WTC11 (cell line): Measurements from ENCODE around the gene KIF27. TPM values are rescaled to one million over a fixed set of nuclear protein-coding genes. Genes with fewer than 3 reads are reported as not detected.
A peak's percentile ranks its signal among the peaks of the same experiment; 100 is the strongest.

Experiments
- ATF1 ChIP-seq: sonication (generic); formaldehyde crosslinking; IDR thresholded peaks from 2 replicates; pipeline ENCODE4 v1.8.1; 2023; ENCODE audit warnings: mild to moderate bottlenecking, moderate library complexity, missing genetic modification reagents
- CREB1 ChIP-seq: sonication (generic); formaldehyde crosslinking; IDR thresholded peaks from 2 replicates; pipeline ENCODE4 v1.8.0; 2023; ENCODE audit warnings: mild to moderate bottlenecking, missing genetic modification reagents
- ELF4 ChIP-seq: sonication (generic); formaldehyde crosslinking; IDR thresholded peaks from 2 replicates; pipeline ENCODE4 v1.8.1; 2022; ENCODE audit warnings: low read depth, mild to moderate bottlenecking, moderate library complexity, missing genetic modification reagents
- EMX1 ChIP-seq: fragments of 250-450 bp; sonication (Bioruptor Pico); IDR thresholded peaks from 2 replicates; pipeline ENCODE4 v1.8.0; 2021; ENCODE audit warnings: mild to moderate bottlenecking
- FOXP1 ChIP-seq: sonication (generic); formaldehyde crosslinking; IDR thresholded peaks from 2 replicates; pipeline ENCODE4 v1.8.0; 2022; ENCODE audit warnings: missing genetic modification reagents, mild to moderate bottlenecking, moderate library complexity, borderline replicate concordance
- GRHL2 ChIP-seq: fragments of 250-450 bp; sonication (Bioruptor Pico); IDR thresholded peaks from 2 replicates; pipeline ENCODE4 v1.8.0; 2022; ENCODE audit warnings: mild to moderate bottlenecking, moderate library complexity; ENCODE audit not compliant: insufficient replicate concordance, severe bottlenecking
- IRF2 ChIP-seq: sonication (generic); formaldehyde crosslinking; IDR thresholded peaks from 2 replicates; pipeline ENCODE4 v1.8.0; 2022; ENCODE audit warnings: low read depth, missing genetic modification reagents, borderline replicate concordance
- NFATC4 ChIP-seq: fragments of 250-450 bp; sonication (Bioruptor Pico); IDR thresholded peaks from 2 replicates; pipeline ENCODE4 v1.9.0; 2021; ENCODE audit warnings: mild to moderate bottlenecking
- NR2C2 ChIP-seq: sonication (generic); formaldehyde crosslinking; IDR thresholded peaks from 2 replicates; pipeline ENCODE4 v1.8.0; 2022; ENCODE audit warnings: mild to moderate bottlenecking, missing genetic modification reagents
- RORB ChIP-seq: fragments of 250-450 bp; sonication (Bioruptor Pico); IDR thresholded peaks from 2 replicates; pipeline ENCODE4 v1.9.0; 2021; ENCODE audit warnings: mild to moderate bottlenecking
- SMAD3 ChIP-seq: sonication (generic); formaldehyde crosslinking; IDR thresholded peaks from 2 replicates; pipeline ENCODE4 v1.8.0; 2022; ENCODE audit warnings: missing genetic modification reagents, mild to moderate bottlenecking, borderline replicate concordance
- SOX15 ChIP-seq: fragments of 250-450 bp; sonication (Bioruptor Pico); IDR thresholded peaks from 2 replicates; pipeline ENCODE4 v1.9.0; 2021; ENCODE audit warnings: mild to moderate bottlenecking
- SP1 ChIP-seq: sonication (generic); formaldehyde crosslinking; conservative IDR thresholded peaks from 2 replicates; pipeline ENCODE4 v1.8.1; 2022; ENCODE audit warnings: missing genetic modification reagents
- TEAD4 ChIP-seq: sonication (generic); formaldehyde crosslinking; IDR thresholded peaks from 2 replicates; pipeline ENCODE4 v1.8.0; 2022; ENCODE audit warnings: mild to moderate bottlenecking, missing genetic modification reagents
- ZNF138 ChIP-seq: sonication (generic); formaldehyde crosslinking; conservative IDR thresholded peaks from 2 replicates; pipeline ENCODE4 v1.8.1; 2022; ENCODE audit warnings: mild to moderate bottlenecking, moderate library complexity, missing genetic modification reagents
- ZNF317 ChIP-seq: sonication (generic); formaldehyde crosslinking; IDR thresholded peaks from 2 replicates; pipeline ENCODE4 v1.8.1; 2023; ENCODE audit warnings: low read depth, mild to moderate bottlenecking, moderate library complexity, missing genetic modification reagents, borderline replicate concordance
- ZNF423 ChIP-seq: fragments of 250-450 bp; sonication (Bioruptor Pico); IDR thresholded peaks from 2 replicates; pipeline ENCODE4 v2.1.2; 2022; ENCODE audit warnings: mild to moderate bottlenecking, moderate library complexity
- total RNA-seq: library from RNA; stranded (reverse); gene quantifications from 3 replicates; pipeline ENCODE4 v1.2.3, GENCODE V29; 2021
- TF ChIP-seq, protein P1 (sequence below): sonication (generic); formaldehyde crosslinking; IDR thresholded peaks from 2 replicates; pipeline ENCODE4 v1.8.0; 2022; ENCODE audit warnings: mild to moderate bottlenecking, missing genetic modification reagents
- TF ChIP-seq, protein P2 (sequence below): sonication (generic); formaldehyde crosslinking; conservative IDR thresholded peaks from 2 replicates; pipeline ENCODE4 v1.8.1; 2022; ENCODE audit warnings: mild to moderate bottlenecking, missing genetic modification reagents
- TF ChIP-seq, protein P3 (sequence below): fragments of 250-450 bp; sonication (Bioruptor Pico); IDR thresholded peaks from 2 replicates; pipeline ENCODE4 v2.1.2; 2022; ENCODE audit warnings: mild to moderate bottlenecking, moderate library complexity
- TF ChIP-seq, protein P4 (sequence below): sonication (generic); formaldehyde crosslinking; IDR thresholded peaks from 2 replicates; pipeline ENCODE4 v1.8.0; 2022; ENCODE audit warnings: mild to moderate bottlenecking, missing genetic modification reagents
- TF ChIP-seq, protein P5 (sequence below): fragments of 250-450 bp; sonication (Bioruptor Pico); conservative IDR thresholded peaks from 2 replicates; pipeline ENCODE4 v1.9.0; 2021; ENCODE audit warnings: mild to moderate bottlenecking
- TF ChIP-seq, protein P6 (sequence below): sonication (generic); formaldehyde crosslinking; IDR thresholded peaks from 2 replicates; pipeline ENCODE4 v1.8.1; 2022; ENCODE audit warnings: mild to moderate bottlenecking, moderate library complexity, missing genetic modification reagents
- TF ChIP-seq, protein P7 (sequence below): sonication (generic); formaldehyde crosslinking; IDR thresholded peaks from 2 replicates; pipeline ENCODE4 v1.8.0; 2023; ENCODE audit warnings: missing genetic modification reagents, mild to moderate bottlenecking, borderline replicate concordance

KIF27 gene
- total RNA-seq, 1 experiment from 2014 or later = 3.9 TPM

DNA sequence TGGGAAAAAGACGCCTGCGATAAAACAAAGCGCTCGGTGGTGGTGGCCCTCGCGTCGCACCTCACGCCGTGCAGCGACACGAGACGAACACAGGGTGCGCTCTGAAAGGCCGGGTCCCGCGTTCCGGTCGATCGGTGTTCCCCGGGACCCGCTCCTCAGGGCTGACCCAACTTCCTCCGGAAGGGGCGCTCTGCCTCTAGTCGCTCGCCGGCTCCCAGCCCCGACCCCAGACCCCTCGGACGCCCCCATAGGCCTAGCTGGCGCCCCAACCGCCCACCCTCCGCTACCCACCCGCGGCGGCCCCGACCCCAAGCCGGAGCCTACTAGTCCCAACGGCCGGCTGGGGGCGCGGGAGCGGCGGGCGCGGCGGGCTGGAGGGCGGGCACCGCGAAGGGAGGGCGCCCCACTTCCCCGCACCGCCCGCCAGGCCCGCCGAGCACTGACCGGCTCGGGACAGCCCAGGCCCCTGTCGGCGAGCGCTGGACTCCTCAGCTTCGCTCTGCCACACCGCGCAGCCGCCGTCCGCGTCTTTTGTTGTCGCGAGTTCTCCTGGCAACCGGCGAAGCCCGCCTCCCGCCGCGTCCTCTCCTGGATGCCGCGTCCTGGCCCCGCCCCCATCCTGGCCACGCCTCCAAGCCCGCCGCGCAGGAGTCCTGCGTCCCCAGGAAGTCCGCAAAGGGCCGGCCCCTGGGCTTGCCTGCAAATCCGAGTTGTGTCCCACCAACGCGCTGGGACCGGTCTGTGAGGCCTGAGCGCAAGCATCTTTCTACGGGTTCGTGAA lies at the start of gene KIF27 (continued):
- TF ChIP-seq, protein P1, sequence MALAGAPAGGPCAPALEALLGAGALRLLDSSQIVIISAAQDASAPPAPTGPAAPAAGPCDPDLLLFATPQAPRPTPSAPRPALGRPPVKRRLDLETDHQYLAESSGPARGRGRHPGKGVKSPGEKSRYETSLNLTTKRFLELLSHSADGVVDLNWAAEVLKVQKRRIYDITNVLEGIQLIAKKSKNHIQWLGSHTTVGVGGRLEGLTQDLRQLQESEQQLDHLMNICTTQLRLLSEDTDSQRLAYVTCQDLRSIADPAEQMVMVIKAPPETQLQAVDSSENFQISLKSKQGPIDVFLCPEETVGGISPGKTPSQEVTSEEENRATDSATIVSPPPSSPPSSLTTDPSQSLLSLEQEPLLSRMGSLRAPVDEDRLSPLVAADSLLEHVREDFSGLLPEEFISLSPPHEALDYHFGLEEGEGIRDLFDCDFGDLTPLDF (CRISPR knock-in tag) = 0 out of 2 replicates have a peak, but pooled peaks have one; percentile 60
- TF ChIP-seq TEAD4 (CRISPR knock-in tag) (no peak), FOXP1 (peak; percentile 91), SOX15 (CRISPR knock-in tag) (no peak), ELF4 (CRISPR knock-in tag) (peak; percentile 77), ZNF423 (CRISPR knock-in tag) (no peak), SMAD3 (peak; percentile 86; the same call in 1 of the 2 replicates), NFATC4 (CRISPR knock-in tag) (peak; percentile 88; the same call in 1 of the 2 replicates), ATF1 (CRISPR knock-in tag) (no peak), GRHL2 (CRISPR knock-in tag) (no peak), ZNF138 (CRISPR knock-in tag) (0 out of 2 replicates have a peak, but pooled peaks have one; percentile 49), EMX1 (CRISPR knock-in tag) (peak; percentile 89; the same call in 1 of the 2 replicates), IRF2 (CRISPR knock-in tag) (0 out of 2 replicates have a peak, but pooled peaks have one; percentile 24), SP1 (CRISPR knock-in tag) (peak; percentile 77), RORB (CRISPR knock-in tag) (no peak), NR2C2 (CRISPR knock-in tag) (no peak), ZNF317 (CRISPR knock-in tag) (0 out of 2 replicates have a peak, but pooled peaks have one; percentile 16), CREB1 (CRISPR knock-in tag) (no peak)
- TF ChIP-seq, protein P2, sequence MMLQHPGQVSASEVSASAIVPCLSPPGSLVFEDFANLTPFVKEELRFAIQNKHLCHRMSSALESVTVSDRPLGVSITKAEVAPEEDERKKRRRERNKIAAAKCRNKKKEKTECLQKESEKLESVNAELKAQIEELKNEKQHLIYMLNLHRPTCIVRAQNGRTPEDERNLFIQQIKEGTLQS (CRISPR knock-in tag) = no peak; the same call in 1 of the 2 replicates
- TF ChIP-seq, protein P3, sequence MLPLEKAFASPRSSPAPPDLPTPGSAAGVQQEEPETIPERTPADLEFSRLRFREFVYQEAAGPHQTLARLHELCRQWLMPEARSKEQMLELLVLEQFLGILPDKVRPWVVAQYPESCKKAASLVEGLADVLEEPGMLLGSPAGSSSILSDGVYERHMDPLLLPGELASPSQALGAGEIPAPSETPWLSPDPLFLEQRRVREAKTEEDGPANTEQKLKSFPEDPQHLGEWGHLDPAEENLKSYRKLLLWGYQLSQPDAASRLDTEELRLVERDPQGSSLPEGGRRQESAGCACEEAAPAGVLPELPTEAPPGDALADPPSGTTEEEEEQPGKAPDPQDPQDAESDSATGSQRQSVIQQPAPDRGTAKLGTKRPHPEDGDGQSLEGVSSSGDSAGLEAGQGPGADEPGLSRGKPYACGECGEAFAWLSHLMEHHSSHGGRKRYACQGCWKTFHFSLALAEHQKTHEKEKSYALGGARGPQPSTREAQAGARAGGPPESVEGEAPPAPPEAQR (CRISPR knock-in tag) = no peak
- TF ChIP-seq, protein P4, sequence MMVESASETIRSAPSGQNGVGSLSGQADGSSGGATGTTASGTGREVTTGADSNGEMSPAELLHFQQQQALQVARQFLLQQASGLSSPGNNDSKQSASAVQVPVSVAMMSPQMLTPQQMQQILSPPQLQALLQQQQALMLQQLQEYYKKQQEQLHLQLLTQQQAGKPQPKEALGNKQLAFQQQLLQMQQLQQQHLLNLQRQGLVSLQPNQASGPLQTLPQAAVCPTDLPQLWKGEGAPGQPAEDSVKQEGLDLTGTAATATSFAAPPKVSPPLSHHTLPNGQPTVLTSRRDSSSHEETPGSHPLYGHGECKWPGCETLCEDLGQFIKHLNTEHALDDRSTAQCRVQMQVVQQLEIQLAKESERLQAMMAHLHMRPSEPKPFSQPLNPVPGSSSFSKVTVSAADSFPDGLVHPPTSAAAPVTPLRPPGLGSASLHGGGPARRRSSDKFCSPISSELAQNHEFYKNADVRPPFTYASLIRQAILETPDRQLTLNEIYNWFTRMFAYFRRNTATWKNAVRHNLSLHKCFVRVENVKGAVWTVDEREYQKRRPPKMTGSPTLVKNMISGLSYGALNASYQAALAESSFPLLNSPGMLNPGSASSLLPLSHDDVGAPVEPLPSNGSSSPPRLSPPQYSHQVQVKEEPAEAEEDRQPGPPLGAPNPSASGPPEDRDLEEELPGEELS (CRISPR knock-in tag) = peak; percentile 54; the same call in 1 of the 2 replicates
- TF ChIP-seq, protein P5, sequence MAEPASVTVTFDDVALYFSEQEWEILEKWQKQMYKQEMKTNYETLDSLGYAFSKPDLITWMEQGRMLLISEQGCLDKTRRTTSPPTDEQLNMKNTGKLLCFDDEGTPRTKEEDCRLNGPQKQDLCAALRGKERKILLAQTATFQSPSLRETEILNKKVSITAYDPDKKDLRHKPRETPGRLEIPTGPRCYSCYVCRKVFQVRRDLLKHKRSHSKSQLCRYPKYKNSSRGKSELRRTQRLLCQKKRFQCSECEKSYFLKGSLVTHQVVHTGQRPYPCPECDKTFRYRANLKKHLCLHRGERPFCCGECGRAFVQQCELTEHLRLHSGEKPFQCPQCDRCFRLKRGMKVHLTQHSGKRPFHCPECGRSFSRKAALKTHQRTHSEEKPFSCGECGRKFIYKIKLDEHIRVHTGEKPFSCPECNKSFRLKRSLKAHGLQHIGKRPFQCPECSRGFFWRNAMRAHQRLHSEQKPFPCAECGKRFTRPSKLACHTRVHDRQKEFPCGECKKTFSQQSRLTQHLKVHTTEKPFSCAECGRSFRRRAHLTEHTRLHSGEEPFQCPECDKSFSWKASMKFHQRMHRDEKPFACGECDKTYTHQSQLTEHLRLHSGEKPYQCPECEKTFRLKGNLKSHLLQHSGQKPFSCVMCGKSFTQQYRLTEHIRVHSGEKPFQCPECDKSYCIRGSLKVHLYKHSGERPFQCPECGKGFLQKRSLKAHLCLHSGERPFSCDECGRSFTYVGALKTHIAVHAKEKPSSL (CRISPR knock-in tag) = no peak
- TF ChIP-seq, protein P6, sequence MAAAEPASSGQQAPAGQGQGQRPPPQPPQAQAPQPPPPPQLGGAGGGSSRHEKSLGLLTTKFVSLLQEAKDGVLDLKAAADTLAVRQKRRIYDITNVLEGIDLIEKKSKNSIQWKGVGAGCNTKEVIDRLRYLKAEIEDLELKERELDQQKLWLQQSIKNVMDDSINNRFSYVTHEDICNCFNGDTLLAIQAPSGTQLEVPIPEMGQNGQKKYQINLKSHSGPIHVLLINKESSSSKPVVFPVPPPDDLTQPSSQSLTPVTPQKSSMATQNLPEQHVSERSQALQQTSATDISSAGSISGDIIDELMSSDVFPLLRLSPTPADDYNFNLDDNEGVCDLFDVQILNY (CRISPR knock-in tag) = peak; percentile 19; the same call in 1 of the 2 replicates
- TF ChIP-seq, protein P7, sequence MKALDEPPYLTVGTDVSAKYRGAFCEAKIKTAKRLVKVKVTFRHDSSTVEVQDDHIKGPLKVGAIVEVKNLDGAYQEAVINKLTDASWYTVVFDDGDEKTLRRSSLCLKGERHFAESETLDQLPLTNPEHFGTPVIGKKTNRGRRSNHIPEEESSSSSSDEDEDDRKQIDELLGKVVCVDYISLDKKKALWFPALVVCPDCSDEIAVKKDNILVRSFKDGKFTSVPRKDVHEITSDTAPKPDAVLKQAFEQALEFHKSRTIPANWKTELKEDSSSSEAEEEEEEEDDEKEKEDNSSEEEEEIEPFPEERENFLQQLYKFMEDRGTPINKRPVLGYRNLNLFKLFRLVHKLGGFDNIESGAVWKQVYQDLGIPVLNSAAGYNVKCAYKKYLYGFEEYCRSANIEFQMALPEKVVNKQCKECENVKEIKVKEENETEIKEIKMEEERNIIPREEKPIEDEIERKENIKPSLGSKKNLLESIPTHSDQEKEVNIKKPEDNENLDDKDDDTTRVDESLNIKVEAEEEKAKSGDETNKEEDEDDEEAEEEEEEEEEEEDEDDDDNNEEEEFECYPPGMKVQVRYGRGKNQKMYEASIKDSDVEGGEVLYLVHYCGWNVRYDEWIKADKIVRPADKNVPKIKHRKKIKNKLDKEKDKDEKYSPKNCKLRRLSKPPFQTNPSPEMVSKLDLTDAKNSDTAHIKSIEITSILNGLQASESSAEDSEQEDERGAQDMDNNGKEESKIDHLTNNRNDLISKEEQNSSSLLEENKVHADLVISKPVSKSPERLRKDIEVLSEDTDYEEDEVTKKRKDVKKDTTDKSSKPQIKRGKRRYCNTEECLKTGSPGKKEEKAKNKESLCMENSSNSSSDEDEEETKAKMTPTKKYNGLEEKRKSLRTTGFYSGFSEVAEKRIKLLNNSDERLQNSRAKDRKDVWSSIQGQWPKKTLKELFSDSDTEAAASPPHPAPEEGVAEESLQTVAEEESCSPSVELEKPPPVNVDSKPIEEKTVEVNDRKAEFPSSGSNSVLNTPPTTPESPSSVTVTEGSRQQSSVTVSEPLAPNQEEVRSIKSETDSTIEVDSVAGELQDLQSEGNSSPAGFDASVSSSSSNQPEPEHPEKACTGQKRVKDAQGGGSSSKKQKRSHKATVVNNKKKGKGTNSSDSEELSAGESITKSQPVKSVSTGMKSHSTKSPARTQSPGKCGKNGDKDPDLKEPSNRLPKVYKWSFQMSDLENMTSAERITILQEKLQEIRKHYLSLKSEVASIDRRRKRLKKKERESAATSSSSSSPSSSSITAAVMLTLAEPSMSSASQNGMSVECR (CRISPR knock-in tag) = no peak
